Esophagus squamous epithelium (tissue), 5 donors: ENCODE results near the gene DAP3. TPM values are rescaled to one million over a fixed set of nuclear protein-coding genes. Genes with fewer than 3 reads are reported as not detected.
"Not testable (repeated sequence)": the region's sequence is repeated elsewhere in the genome, so short reads cannot be mapped to it uniquely, and the experiment has no call there.

Experiments used
- DNase-seq: peaks from one replicate; lab custom pipeline; 2025; lab: John Stamatoyannopoulos, UW
- H3K27ac ChIP-seq, 4 donors: fragments of 200-600 bp; sonication (generic); one replicate each; pipeline ENCODE4 v1.5.1; 2016 to 2019; ENCODE audit warnings: mild to moderate bottlenecking in 1 of 4
- H3K27me3 ChIP-seq, 4 donors: fragments of 200-600 bp; sonication (generic); 1 replicate in 3 of 4; 2 replicates in 1 of 4; pipeline versions ENCODE4 v1.5.1 to v1.6.0; 2017 to 2021; ENCODE audit warnings: antibody characterized with exemption in 1 of 4
- H3K36me3 ChIP-seq, 3 donors: fragments of 200-600 bp; sonication (generic); one replicate each; pipeline ENCODE4 v1.5.1; 2016 to 2019
- H3K4me1 ChIP-seq, 3 donors: fragments of 200-600 bp; sonication (generic); one replicate each; pipeline ENCODE4 v1.5.1; 2017 to 2019
- H3K4me3 ChIP-seq, 4 donors: fragments of 200-600 bp; sonication (generic); 1 replicate in 3 of 4; 2 replicates in 1 of 4; pipeline ENCODE4 v1.5.1; 2016 to 2019; ENCODE audit warnings: mild to moderate bottlenecking in 2 of 4, moderate library complexity in 1 of 4
- H3K9me3 ChIP-seq, 3 donors: fragments of 200-600 bp; sonication (generic); one replicate each; pipeline ENCODE4 v1.5.1; 2016 to 2019
- CTCF ChIP-seq, 6 experiments: fragments of 450-650 bp in 4 of 6; fragments of 200-600 bp in 2 of 6; sonication (generic) in 2 of 6; IDR thresholded peaks; one replicate each; pipeline ENCODE4 v1.5.1; 2016 to 2019; ENCODE audit warnings: antibody characterized with exemption in 6 of 6, mild to moderate bottlenecking in 4 of 6, moderate library complexity in 4 of 6
- POLR2A ChIP-seq, 4 donors: fragments of 450-650 bp; IDR thresholded peaks; one replicate each; pipeline ENCODE4 v1.6.1; 2017; ENCODE audit warnings: antibody characterized with exemption in 4 of 4, mild to moderate bottlenecking in 4 of 4, moderate library complexity in 3 of 4
- WGBS, 2 donors: methylation state at CpG; one replicate each; pipeline ENCODE4 v1.1.5; 2018; 5-methylcytosine and 5-hydroxymethylcytosine counted together
- intact Hi-C: fragments of 100-400 bp; cut with DNase I; formaldehyde crosslinking; loops from one replicate; pipeline ENCODE4 v1.15.0; 2022
- total RNA-seq, 4 donors: library from RNA; depleted of rRNA; stranded (reverse); fragments of >200 nt; gene quantifications; one replicate each; pipeline ENCODE4 v1.1.0, GENCODE V29; 2016
- donor health status: DM: yes; HTN: yes; CAD: no.

DAP3 gene
- total RNA-seq, 4 donors from 2014 or later = 59.9 to 144 (median 78.5) TPM

GRCh38 chr1:155761736-155762405 lies 73.0 kb downstream of the DAP3 start:
- no peaks in the 10 kb centered on the region for H3K27me3 ChIP-seq
- 90 to 93% methylated on average over 11 of the region's 11 CpGs for WGBS, 2 donors
- peaks cover 0 to 19% (median 0%) of the 10 kb centered on the region in 3 donors for H3K4me1 ChIP-seq
- no peak for TF ChIP-seq CTCF (IDR thresholded peaks at IDR 0.05)
- no peak for TF ChIP-seq POLR2A (IDR thresholded peaks at IDR 0.05)
- H3K27ac ChIP-seq = no peak overlapping the region
- no peak overlapping the region for H3K4me3 ChIP-seq
- H3K36me3 ChIP-seq = peaks cover 26 to 94% (median 45%) of the 10 kb centered on the region in 3 donors
- intact Hi-C loops = no loop called here
- DNase-seq = no peak
- no peaks in the 10 kb centered on the region for H3K9me3 ChIP-seq

GRCh38 chr1:155763090-155763815 lies 74.4 kb downstream of the DAP3 start:
- H3K4me1 ChIP-seq = peaks cover 0 to 19% (median 0%) of the 10 kb centered on the region in 3 donors
- 31 to 53% methylated on average over 6 of the region's 6 CpGs for WGBS, 2 donors
- DNase-seq, H3K27me3 ChIP-seq, intact Hi-C loops, H3K4me3 ChIP-seq, H3K9me3 ChIP-seq: not testable (repeated sequence)
- peaks cover 26 to 99% (median 40%) of the 10 kb centered on the region in 3 donors for H3K36me3 ChIP-seq
- H3K27ac ChIP-seq = peak overlapping the region in 2 of 4 donors; percentile 13 to 16

GRCh38 chr1:155763989-155764388 lies 75.1 kb downstream of the DAP3 start:
- H3K4me3 ChIP-seq, intact Hi-C loops, H3K9me3 ChIP-seq, H3K27me3 ChIP-seq, H3K27ac ChIP-seq, DNase-seq: not testable (repeated sequence)
- peaks cover 23 to 99% (median 37%) of the 10 kb centered on the region in 3 donors for H3K36me3 ChIP-seq
- 78 to 93% methylated on average over 7 of the region's 7 CpGs for WGBS, 2 donors
- H3K4me1 ChIP-seq = peaks cover 0 to 19% (median 0%) of the 10 kb centered on the region in 3 donors

- WGBS, 2 donors = 79 to 88% methylated on average over 2 to 3 of the region's 5 CpGs
- H3K9me3 ChIP-seq, H3K27ac ChIP-seq, intact Hi-C loops, H3K27me3 ChIP-seq, H3K4me1 ChIP-seq, DNase-seq, H3K4me3 ChIP-seq: not testable (repeated sequence)
- peaks cover 15 to 99% (median 38%) of the 10 kb centered on the region in 3 donors for H3K36me3 ChIP-seq
Measured at GRCh38 chr1:155767399-155767989, 78.6 kb downstream of the DAP3 start.

GRCh38 chr1:155769257-155769656 lies 80.4 kb downstream of the DAP3 start:
- H3K36me3 ChIP-seq = peaks cover 15 to 99% (median 36%) of the 10 kb centered on the region in 3 donors
- no peaks in the 10 kb centered on the region for H3K4me1 ChIP-seq

GRCh38 chr1:155773221-155773620 lies 84.3 kb downstream of the DAP3 start:
- Histone ChIP-seq H3K9me3 (no peaks in the 10 kb centered on the region), H3K27ac (no peak overlapping the region), H3K27me3 (no peaks in the 10 kb centered on the region), H3K4me3 (no peak overlapping the region), H3K4me1 (no peaks in the 10 kb centered on the region), H3K36me3 (peaks cover 17 to 100% (median 26%) of the 10 kb centered on the region in 3 donors)
- DNase-seq = no peak
- 56 to 73% methylated on average over 2 of the region's 2 CpGs for WGBS, 2 donors
- TF ChIP-seq CTCF (IDR thresholded peaks at IDR 0.05) = no peak
- TF ChIP-seq POLR2A (IDR thresholded peaks at IDR 0.05) = no peak
- intact Hi-C loops = no loop called here

More at GRCh38 chr1:155769257-155769656, 80.4 kb downstream of the DAP3 start:
- TF ChIP-seq CTCF (IDR thresholded peaks at IDR 0.05) (no peak), POLR2A (IDR thresholded peaks at IDR 0.05) (no peak)
- WGBS, 2 donors = 89 to 95% methylated on average over 3 to 5 of the region's 5 CpGs
- H3K4me3 ChIP-seq = no peak overlapping the region
- H3K9me3 ChIP-seq = no peaks in the 10 kb centered on the region
- no peak overlapping the region for H3K27ac ChIP-seq
- H3K27me3 ChIP-seq = no peaks in the 10 kb centered on the region
- DNase-seq = no peak
- intact Hi-C loops = no loop called here
